Lower lobe of right lung (tissue), 2 donors: ENCODE measurements around the gene ACE. TPM values are rescaled to one million over a fixed set of nuclear protein-coding genes. Genes with fewer than 3 reads are reported as not detected.
"Not testable (repeated sequence)": the region's sequence is repeated elsewhere in the genome, so short reads cannot be mapped to it uniquely, and the experiment has no call there.

Experiments
- ATAC-seq, 2 donors: fragments of 200-7000 bp; cut with Tn5 transposase; one replicate each; pipeline ENCODE4 v1.9.1; 2020 to 2022; ENCODE audit warnings: mild to moderate bottlenecking in 2 of 2, moderate library complexity in 2 of 2
- DNase-seq: peaks from one replicate; pipeline ENCODE4 v3.0.0-alpha.2; 2020
- H3K27ac ChIP-seq: fragments of 200-600 bp; one replicate; pipeline ENCODE4 v1.8.0; 2022
- H3K27me3 ChIP-seq: fragments of 200-600 bp; one replicate; pipeline ENCODE4 v1.8.0; 2022; ENCODE audit warnings: low read depth
- H3K36me3 ChIP-seq: fragments of 200-600 bp; one replicate; pipeline ENCODE4 v1.8.0; 2022; ENCODE audit warnings: mild to moderate bottlenecking
- H3K4me1 ChIP-seq: fragments of 200-600 bp; one replicate; pipeline ENCODE4 v1.8.0; 2022
- H3K4me3 ChIP-seq: fragments of 200-600 bp; one replicate; pipeline ENCODE4 v1.8.0; 2022; ENCODE audit warnings: mild to moderate bottlenecking
- H3K9me3 ChIP-seq: fragments of 200-600 bp; one replicate; pipeline ENCODE4 v1.8.0; 2022
- intact Hi-C: fragments of 100-400 bp; cut with DNase I; formaldehyde crosslinking; loops from one replicate; pipeline ENCODE4 v1.11.0; 2022
- total RNA-seq: library from RNA; stranded (reverse); fragmentation: NEBNext Ultra II Directional; extraction: Animal tissue kit (Norgen Biotek cat#: 25700); gene quantifications from one replicate; pipeline ENCODE4 v1.2.1, GENCODE V29; 2021
- TF ChIP-seq, protein P1 (sequence below): fragments of 200-600 bp; IDR thresholded peaks from one replicate; pipeline ENCODE4 v1.8.0; 2022; ENCODE audit warnings: antibody characterized with exemption, mild to moderate bottlenecking
- donor health status: DM: no; HTN: yes; CAD: no; lungs with severe emphysema.

Gene ACE
- total RNA-seq, 1 donor from 2014 or later: 90.7 TPM

DNA sequence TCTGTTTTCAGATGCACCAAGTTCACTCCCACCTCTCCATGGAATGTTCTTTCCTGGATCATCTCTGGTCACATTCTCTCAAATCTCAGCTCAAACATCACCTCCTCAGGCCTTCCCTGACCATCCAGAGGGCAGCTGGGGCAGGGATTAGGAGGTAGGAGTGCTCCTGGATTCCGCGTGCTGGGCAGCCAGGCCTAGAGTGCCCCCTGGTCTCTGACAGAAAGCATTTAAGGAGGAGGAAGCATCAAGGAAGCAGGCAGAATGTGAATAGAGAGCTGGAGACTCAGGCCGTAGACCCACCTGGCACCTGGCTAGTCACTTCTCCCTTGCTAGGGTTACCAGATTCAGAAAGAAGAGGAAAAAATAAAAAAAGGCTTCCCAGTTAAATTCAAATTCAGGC is 28.2 kb upstream of the ACE start:
- no peaks in the 10 kb centered on the region for H3K27me3 ChIP-seq
- peaks cover 33% of the 10 kb centered on the region for H3K4me1 ChIP-seq
- TF ChIP-seq, protein P1, sequence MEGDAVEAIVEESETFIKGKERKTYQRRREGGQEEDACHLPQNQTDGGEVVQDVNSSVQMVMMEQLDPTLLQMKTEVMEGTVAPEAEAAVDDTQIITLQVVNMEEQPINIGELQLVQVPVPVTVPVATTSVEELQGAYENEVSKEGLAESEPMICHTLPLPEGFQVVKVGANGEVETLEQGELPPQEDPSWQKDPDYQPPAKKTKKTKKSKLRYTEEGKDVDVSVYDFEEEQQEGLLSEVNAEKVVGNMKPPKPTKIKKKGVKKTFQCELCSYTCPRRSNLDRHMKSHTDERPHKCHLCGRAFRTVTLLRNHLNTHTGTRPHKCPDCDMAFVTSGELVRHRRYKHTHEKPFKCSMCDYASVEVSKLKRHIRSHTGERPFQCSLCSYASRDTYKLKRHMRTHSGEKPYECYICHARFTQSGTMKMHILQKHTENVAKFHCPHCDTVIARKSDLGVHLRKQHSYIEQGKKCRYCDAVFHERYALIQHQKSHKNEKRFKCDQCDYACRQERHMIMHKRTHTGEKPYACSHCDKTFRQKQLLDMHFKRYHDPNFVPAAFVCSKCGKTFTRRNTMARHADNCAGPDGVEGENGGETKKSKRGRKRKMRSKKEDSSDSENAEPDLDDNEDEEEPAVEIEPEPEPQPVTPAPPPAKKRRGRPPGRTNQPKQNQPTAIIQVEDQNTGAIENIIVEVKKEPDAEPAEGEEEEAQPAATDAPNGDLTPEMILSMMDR: no peak
- H3K4me3 ChIP-seq: no peak overlapping the region
- no peaks in the 10 kb centered on the region for H3K9me3 ChIP-seq
- no peak overlapping the region for H3K27ac ChIP-seq
- DNase-seq: no peak
- H3K36me3 ChIP-seq: no peaks in the 10 kb centered on the region
- intact Hi-C loops: no loop called here
- ATAC-seq: no peak

DNA sequence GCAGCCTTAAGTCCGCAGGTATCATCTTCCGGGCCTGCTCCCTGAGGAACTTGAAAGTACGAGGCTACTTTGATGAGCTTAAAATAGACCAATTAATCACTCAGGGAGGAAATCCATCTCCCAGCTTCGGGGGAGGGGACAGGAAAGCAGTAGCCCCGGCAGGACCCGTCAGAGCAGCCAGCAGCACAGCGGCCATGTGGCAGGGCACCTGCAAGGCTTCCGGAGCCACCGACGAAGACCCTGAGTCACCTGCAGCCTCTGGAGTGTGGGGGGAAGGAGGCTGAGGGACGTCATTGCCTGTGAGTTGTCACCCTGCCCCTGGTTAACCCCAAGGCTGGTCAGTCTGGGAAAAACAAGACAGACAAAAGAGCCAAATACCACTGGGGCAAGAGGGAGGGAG is 26.3 kb upstream of the ACE start:
- intact Hi-C loops: no loop called here
- DNase-seq (no peak), ATAC-seq (no peak)
- peaks cover 22% of the 10 kb centered on the region for H3K4me1 ChIP-seq
- H3K27me3 ChIP-seq: no peaks in the 10 kb centered on the region
- H3K9me3 ChIP-seq: no peaks in the 10 kb centered on the region
- no peaks in the 10 kb centered on the region for H3K36me3 ChIP-seq
- TF ChIP-seq, protein P1: no peak
- H3K4me3 ChIP-seq: no peak overlapping the region
- H3K27ac ChIP-seq: no peak overlapping the region

DNA sequence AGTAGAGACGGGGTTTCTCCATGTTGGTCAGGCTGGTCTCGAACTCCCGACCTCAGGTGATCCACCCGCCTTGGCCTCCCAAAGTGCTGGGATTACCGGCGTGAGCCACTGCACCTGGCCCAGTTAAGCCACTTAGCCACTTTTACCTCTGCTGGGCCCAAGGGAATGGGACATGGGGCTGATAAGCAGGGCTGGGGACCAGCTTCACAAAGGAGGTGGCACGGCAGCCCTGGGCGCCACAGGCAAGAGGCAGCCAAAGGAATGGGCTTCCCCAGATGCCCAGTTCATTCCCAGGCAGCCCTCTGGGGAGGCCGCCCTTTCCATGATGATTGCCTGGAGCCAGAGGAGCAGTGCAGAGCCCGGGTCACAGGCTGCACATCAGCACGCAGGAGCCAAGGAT is 25.7 kb upstream of the ACE start:
- Histone ChIP-seq H3K9me3 (no peaks in the 10 kb centered on the region), H3K36me3 (no peaks in the 10 kb centered on the region), H3K4me1 (peaks cover 21% of the 10 kb centered on the region), H3K4me3 (no peak overlapping the region), H3K27me3 (no peaks in the 10 kb centered on the region), H3K27ac (no peak overlapping the region)
- TF ChIP-seq, protein P1: no peak
- intact Hi-C loops: no loop called here
- no peak for DNase-seq
- no peak for ATAC-seq

DNA sequence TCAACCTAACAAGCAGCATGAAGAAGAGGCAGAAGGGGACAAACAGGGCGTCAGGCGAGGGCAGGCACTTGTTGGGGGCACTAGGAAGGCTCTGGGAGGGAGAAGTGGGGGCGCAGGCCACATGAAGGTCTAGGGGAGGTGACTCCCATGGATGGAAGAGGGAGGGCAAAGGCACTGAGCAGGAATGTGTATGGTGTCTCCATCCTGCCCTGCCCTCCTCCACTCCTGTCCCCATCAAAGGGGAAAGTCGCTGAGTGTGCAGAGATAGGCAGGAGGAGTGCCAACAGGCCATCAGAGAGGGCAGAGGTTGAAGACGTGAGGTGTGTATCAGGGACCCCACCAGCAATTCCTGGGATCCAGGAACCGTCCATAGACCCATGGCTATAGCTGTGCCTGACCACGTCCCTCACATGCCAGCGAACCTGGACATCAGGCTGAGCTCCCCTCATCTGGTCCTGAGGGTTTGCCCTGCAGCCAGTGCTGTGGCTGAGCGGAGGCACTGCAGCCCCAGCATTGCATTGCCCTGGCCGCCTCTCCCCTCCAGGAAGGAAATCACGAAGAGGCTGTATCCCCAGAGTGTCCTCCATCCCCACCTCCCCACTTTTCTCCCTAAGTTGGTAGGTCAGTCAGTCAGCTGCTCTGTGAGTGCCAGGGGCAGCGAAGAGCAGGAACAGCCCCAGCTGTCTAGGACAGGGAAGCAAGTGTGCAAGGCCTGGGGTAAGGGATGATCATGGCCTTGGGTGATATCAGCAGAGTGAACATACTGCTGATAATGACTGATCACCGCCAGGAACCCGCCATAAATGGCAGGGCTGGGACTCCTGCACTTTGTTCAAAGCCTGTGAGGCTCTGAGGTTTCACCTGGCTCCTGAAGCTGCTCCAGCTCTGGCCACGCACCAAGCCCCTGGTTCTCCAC is 24.6 kb upstream of the ACE start:
- TF ChIP-seq, protein P1: no peak
- Histone ChIP-seq H3K4me1 (peaks cover 15% of the 10 kb centered on the region), H3K36me3 (no peaks in the 10 kb centered on the region), H3K4me3 (no peak overlapping the region), H3K27me3 (no peaks in the 10 kb centered on the region), H3K9me3 (no peaks in the 10 kb centered on the region), H3K27ac (no peak overlapping the region)
- intact Hi-C loops: no loop called here
- no peak for DNase-seq
- ATAC-seq: no peak

DNA sequence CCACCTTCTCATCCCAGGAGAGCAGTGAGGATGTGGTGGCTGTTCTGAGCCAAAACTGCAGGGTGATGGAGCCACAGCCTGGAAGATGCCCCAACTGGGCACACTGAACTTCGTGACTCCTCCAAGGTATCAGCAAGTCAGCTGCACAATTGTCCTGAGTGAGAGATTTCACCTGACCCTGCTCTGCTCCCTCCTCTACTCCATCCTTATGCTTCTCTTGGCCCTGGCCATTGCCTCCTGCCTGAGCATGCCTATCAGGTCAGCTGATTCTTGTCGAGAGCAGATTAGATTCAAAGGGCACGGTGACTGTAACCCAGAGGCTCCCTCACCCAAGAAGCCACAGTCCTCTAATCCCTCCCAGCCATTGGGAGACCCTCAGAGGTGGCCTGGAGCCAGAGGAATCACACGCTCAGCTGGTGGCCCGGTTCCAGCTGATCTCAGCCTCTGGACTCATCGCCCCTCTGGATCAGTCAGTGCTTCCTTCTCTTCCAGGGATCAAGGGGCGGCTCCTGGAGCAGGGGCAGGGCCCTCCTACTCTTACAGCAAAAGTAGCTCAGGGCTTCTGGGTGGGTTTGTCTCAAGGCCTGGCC is 23.8 kb upstream of the ACE start:
- Histone ChIP-seq H3K36me3 (no peaks in the 10 kb centered on the region), H3K4me1 (peaks cover 8% of the 10 kb centered on the region), H3K27me3 (no peaks in the 10 kb centered on the region), H3K27ac (no peak overlapping the region), H3K4me3 (no peak overlapping the region), H3K9me3 (no peaks in the 10 kb centered on the region)
- intact Hi-C loops: no loop called here
- TF ChIP-seq, protein P1: no peak
- ATAC-seq: no peak
- DNase-seq: no peak

DNA sequence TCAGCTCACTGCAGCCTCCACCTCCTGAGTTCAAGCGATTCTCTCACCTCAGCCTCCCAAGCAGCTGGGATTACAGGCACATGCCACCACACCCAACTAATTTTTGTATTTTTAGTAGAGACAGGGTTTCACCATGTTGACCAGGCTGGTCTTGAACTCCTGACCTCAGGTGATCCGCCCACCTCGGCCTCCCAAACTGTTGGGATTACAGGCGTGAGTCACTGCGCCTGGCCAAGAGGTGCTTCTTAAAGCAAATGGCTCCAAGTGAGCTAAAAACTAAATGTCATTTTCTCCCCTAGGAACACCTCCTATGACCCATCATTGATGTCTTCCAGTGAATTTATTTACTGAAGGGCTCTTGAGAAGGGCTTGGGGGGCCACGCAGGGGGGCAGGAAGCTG is 22.5 kb upstream of the ACE start:
- H3K4me1 ChIP-seq, H3K4me3 ChIP-seq, H3K27ac ChIP-seq, H3K9me3 ChIP-seq, ATAC-seq, DNase-seq, H3K27me3 ChIP-seq, H3K36me3 ChIP-seq, intact Hi-C loops: not testable (repeated sequence)
